HG03378 (cell line): ENCODE data around the gene RAP1B.

Source experiments
- ATAC-seq: cut with Tn5 transposase; IDR thresholded peaks from one replicate; pipeline ENCODE4 v1.9.1; 2021; ENCODE audit warnings: mild to moderate bottlenecking, moderate library complexity; ENCODE audit not compliant: unreplicated experiment

RAP1B gene

DNA sequence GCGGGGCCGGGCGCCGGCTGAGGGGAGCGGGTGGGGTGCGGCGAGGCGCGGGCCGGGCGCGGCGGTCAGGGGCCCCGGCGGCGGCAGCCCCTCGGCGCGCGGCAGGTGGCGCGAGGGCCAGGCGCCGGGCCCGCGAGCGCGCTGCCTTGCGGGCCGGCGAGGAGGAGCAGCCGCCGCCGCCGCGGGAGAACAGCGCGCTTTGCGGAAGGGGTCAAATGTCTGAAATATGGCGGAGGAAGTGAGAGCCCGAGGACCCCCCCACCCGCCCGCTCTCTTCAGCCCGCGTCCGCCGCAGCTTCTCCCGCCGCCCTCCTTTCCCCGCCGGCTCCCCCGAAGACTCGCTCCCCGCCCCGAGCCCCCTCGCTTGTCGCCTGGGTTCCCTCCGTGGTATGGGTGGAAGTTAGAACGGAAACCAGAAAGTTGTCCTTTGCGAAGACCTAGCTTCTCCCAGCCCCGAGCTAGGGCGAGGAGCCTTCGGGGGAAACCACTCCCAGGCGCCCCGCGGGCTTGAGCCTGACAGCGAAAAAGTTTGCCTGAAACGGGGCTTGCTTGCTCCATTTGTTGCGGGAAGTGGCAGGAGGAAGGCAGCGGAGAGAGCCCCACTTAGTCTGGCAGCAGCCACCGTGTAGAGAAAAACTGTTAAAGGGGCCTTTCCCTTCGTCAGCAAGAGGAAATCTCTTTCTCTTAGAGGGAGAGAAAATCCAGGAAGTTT is 551 bp downstream of the RAP1B start:
- ATAC-seq = peak; percentile 6

GRCh38 chr12:68611806-68612160 is 1.1 kb downstream of the RAP1B start:
- no peak for ATAC-seq

DNA sequence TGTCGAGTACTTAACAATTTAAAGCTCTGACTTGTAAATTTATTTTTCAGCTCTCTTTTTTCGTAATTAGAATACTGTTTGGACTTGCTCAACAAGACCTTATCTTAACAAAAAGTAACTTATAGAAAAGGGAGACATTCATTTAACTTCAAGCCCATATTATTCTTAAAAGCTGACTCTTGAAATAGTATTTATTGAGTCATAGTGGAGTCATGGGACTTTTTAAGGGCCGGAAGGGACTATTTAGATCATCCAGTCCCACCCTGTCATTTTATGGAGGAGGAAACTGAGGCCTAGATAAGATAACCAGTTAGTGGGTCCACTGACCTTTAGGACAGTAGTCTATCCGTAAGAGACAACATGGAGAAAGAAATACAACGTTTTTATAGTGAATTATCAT is 1.5 kb downstream of the RAP1B start:
- no peak for ATAC-seq

GRCh38 chr12:68612697-68613096 is 2.0 kb downstream of the RAP1B start:
- no peak for ATAC-seq

DNA sequence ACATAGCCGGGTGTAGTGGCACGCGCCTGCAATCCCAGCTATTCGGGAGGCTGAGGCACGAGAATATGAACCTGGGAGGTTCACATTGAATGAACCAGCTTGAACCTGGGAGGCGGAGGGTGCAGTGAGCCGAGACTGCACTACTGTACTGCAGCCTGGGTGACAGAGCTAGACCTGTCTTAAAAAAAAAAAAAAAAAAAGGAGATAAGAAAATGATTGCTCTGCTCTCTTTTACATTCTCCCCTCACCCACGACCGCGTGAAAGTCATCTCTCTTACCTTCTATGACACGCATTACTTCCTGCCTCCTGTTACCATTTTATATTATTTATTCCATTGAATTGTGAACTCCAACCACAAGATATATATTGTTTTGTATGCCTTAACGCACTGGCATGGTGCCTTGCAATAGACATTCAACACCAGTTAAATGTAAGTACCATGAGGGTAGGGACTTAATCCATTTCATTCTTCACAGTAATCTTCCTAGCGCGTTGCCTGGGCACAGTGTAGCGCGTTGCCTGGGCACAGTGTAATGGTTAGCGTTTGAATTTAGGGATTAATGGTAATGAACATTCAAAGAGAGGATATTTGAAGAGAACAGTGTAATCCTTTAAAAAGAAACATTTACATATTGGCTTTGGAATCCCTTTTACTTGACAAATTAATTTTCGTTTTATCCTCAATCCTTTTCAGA is 2.7 kb downstream of the RAP1B start:
- ATAC-seq = no peak

- ATAC-seq = no peak
Observed at GRCh38 chr12:68614105-68614679, 3.5 kb downstream of the RAP1B start.

DNA sequence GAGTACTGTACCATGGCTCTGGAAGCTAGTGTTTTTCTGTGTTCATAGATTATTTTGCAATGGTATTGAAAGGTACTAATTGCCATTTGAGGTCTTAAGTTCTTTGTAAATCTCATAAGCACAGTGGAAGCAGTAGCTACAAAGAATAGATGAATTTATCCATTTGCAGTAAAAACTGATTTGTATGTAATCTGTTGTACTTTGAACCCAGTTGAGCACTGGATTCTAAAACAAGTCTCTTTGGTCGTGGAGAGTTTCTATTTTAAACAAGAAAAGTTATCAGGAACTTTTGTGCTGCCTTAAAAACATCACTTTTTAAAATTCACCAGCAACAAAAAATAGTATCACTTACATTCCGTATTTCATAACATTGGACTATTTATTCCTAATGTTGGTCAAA is 4.1 kb downstream of the RAP1B start:
- ATAC-seq = no peak

GRCh38 chr12:68617160-68617926 is 6.6 kb downstream of the RAP1B start:
- ATAC-seq = no peak

GRCh38 chr12:68619541-68619940 is 8.8 kb downstream of the RAP1B start:
- ATAC-seq = no peak

GRCh38 chr12:68620519-68621471 is 10.1 kb downstream of the RAP1B start:
- ATAC-seq = no peak

DNA sequence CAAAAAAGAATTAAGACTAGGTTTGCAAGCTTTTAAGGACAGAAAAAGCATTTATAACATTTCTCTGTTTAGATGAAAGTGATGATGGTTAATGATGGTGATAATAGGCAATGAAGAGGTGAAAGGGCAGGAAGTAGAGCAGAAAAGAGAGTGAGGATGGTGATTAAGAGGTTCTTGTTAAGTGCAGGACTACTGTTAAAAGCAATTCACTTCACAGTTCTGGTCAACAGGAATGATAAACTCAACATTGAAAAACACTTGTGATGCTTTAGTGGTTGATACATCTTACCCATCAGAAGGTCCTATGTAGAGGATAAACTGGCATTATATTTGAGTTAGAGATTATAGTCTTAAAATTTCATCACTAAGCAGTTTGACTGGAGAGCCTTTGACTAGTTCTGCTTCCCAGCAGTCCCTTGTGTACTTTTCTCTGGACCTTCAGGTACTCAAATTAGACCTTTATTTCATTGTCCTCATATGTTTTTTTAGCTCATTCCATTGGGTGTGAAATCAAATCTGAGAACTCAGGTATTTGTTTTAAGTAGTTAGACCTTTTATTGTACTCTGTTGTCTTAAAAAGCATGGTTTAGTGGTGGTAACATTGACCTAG is 10.9 kb downstream of the RAP1B start:
- no peak for ATAC-seq

- ATAC-seq = no peak
Observed at GRCh38 chr12:68622250-68622649, 11.6 kb downstream of the RAP1B start.

DNA sequence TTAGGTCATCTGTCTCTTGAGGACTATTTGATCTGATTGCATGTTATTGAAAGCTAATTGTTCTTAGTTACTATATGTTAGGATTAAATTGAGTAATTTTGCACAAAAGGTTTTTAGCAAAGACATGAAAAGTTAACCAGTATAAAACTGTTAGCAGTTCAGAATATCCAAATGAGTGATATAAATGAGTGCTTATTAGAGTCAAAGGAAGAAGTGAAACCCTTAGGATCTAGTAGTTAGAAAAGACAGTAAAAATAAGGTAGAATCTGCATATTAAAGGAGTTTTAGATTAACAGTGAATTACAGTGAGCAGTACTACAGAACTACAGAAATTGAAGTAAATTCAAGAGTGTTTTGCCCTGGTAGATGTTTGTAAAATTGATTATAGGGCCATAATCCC is 12.4 kb downstream of the RAP1B start:
- ATAC-seq = no peak

DNA sequence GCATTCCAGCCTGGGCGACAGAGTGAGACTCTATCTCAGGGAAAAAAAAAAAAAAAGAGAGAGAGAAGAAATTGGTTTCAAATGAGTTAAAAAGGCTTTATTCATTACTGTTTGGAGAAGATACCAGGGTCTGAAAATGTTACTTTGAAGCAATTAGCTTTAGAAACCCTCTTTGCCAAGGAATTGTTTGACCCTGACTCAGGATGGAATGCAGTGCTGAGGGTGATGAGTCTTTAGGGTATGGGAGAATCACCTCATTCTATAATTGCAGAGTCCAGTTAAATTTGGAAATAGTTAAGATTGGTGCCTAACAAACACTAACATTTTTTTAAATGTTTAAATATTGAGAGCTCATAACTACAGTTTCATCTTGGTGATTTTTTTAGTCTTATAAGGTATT is 13.3 kb downstream of the RAP1B start:
- ATAC-seq = no peak

DNA sequence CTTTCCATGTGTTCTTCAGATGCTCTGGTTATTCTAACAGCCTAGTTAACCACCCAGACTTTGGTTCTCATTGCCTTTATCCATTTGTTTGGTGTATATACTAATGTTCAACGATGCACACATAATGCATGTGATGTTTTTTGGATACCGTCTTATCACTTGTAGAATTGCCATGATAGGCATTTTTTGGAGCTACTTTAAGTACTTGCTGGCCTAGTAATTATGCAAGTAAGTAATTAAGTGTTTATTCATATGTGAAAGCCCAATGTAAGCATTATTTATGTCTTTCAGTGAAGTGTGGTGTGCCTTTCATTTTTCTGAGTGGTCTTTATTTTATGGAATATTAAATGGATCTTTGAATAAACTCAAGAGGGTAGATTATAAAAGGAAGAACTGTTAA is 14.2 kb downstream of the RAP1B start:
- ATAC-seq = no peak

DNA sequence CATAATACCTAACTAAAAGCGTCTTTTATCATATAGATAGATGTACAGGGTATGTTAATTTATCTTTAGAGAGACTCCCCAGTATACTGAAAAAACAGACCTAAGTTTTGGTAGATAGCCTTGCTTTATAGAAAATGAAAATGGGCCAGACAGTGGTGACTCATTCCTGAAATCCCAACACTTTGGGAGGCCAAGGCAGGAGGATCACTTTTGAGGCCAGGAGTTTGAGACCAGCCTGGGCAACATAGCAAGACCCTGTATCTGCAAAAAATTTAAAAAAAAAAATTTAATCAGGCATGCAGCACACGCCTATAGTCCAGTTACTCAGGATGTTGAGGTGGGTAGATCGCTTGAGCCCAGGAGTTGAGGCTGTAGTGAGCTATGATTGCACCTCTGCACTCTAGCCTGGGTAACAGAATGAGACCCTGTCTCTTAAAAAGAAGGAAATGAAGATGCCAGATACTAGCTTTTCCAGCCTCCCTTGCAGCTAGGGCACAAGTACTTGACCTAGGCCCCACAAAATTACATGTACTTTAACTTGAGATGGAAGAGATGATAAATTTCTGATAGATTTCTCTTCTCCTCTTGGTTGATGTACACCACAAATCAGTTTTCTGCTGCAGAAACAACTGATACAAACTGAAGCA is 17.1 kb downstream of the RAP1B start:
- ATAC-seq = no peak

- ATAC-seq = no peak
Observed at GRCh38 chr12:68628698-68629097, 18.0 kb downstream of the RAP1B start.

DNA sequence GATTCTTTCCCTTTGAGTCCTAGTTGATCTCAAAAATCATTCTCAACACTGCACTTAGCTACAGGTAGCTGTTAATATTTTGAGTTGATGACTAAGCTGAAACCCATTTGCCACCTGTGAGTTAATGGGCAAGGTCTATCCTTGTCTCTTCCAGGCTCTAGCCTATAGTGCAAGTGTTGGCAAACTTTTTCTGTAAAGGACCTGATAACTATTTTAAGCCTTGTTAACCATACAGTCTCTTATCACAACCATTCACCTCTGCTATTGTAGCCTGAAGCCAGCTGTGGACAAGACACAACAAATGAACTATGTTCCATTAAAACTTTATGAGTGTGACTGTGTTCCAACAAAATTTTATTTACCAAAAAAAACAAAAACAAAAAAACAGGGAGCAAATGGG is 19.4 kb downstream of the RAP1B start:
- no peak for ATAC-seq

GRCh38 chr12:68630598-68630997 is 19.9 kb downstream of the RAP1B start:
- no peak for ATAC-seq

DNA sequence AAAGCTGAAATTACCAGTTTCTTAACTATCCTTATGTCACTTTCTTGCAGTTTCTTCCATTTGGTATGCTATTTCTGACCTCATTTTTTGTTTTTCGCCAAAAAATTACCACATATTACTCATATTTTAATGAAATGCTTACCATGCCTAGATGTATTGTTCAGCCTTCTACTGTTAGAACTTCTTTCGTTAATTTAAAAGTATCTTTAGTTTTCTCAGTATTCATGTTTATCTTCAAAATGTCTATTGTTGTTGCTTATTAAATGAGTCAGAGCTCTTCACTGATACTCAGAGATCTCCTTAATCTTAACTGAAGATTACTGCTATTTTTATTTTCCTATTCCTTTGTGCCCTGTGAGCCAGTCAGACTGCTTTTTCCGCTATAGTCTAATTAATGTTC is 20.5 kb downstream of the RAP1B start:
- ATAC-seq = no peak
